ENCODE measurements around the gene PSMA8.
"Not testable (repeated sequence)": the region's sequence is repeated elsewhere in the genome, so short reads cannot be mapped to it uniquely, and the experiment has no call there.

Gene PSMA8

DNA sequence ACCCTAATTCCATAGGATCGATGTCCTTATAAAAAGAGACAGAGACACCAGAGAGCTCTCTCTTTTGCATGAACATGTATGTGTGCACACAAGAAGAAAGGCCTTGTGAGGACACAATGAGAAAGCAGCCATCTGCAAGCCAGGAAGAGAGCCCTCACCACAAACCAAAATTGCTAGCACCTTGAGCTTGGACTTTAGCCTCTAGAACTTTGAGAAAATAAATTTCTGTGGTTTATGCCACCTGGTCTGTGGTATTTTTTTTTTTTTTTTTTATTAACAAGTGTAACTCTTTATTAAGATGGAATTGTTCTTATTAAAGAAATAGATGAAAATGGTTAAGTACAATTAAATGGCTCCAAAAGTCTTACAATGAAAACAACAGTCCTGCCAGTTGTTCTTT, 33.9 kb downstream of the PSMA8 start:
- not testable (repeated sequence) for DNase-seq (ENCODE audit: low read depth in 1 of 2, low spot score in 1 of 2)

GRCh38 chr18:26175481-26175880, 41.8 kb downstream of the PSMA8 start:
- no peak for DNase-seq (ENCODE audit: low read depth in 1 of 2, low spot score in 1 of 2)

- DNase-seq (ENCODE audit: low read depth in 1 of 2, low spot score in 1 of 2) = no peak
Observed at GRCh38 chr18:26176134-26176533, 42.5 kb downstream of the PSMA8 start.

- DNase-seq (ENCODE audit: low read depth in 1 of 2, low spot score in 1 of 2) = no peak
Observed at GRCh38 chr18:26181343-26181826, 47.7 kb downstream of the PSMA8 start.

- no peak for DNase-seq (ENCODE audit: low read depth in 1 of 2, low spot score in 1 of 2)
Observed at GRCh38 chr18:26183395-26184112, 49.9 kb downstream of the PSMA8 start.

DNA sequence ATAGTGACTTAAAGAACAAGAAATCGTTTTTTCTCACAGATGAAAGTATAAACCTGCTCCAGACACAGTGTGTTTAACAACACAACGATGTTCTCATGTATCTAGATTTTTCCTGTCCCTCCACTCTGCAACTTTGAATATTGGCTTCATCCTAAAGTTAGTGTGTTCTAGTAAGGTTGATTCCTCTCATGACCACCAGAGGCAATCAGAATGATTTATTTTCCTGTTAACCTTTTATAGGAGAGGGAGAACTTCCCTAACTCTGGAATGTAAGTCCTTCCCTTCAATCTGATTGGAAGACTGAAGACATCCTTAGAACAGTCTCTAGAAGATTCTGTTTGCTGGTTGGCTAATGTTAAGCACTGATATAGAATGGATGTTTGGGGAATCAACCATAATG, 51.6 kb downstream of the PSMA8 start:
- no peak for DNase-seq (ENCODE audit: low read depth in 1 of 2, low spot score in 1 of 2)

GRCh38 chr18:26190506-26190905, 56.8 kb downstream of the PSMA8 start:
- peak in 1 of 2 donors; percentile 6 for DNase-seq (ENCODE audit: low read depth in 1 of 2, low spot score in 1 of 2)

DNA sequence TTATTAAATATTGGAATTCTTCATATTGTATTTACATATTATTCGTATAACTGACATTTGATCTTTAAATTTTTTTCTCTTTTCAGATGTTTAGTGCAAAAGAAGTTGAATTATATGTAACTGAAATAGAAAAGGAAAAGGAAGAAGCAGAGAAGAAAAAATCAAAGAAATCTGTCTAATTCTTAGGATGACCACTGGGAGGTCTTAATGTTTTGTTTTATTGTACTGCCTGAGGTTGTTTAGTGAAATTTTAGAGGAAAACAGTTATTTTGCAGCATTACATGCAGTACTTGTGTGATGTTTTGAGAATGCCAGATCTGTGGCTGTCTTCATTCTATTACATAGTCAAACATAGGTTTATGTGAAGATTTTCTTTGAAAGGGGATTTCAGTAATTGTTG, 58.6 kb downstream of the PSMA8 start:
- DNase-seq (ENCODE audit: low read depth in 1 of 2, low spot score in 1 of 2) = no peak

- DNase-seq (ENCODE audit: low read depth in 1 of 2, low spot score in 1 of 2) = no peak
Observed at GRCh38 chr18:26196605-26197004, 62.9 kb downstream of the PSMA8 start.

DNA sequence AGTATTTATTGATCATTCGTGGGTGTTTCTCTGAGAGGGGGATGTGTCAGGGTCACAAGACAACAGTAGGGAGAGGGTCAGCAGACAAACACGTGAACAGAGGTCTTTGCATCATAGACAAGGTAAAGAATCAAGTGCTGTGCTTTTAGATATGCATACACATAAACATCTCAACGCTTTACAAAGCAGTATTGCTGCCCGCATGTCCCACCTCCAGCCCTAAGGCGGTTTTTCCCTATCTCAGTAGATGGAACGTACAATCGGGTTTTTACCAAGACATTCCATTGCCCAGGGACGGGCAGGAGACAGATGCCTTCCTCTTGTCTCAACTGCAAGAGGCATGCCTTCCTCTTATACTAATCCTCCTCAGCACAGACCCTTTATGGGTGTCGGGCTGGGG, 68.3 kb downstream of the PSMA8 start:
- not testable (repeated sequence) for DNase-seq (ENCODE audit: low read depth in 1 of 2, low spot score in 1 of 2)

DNA sequence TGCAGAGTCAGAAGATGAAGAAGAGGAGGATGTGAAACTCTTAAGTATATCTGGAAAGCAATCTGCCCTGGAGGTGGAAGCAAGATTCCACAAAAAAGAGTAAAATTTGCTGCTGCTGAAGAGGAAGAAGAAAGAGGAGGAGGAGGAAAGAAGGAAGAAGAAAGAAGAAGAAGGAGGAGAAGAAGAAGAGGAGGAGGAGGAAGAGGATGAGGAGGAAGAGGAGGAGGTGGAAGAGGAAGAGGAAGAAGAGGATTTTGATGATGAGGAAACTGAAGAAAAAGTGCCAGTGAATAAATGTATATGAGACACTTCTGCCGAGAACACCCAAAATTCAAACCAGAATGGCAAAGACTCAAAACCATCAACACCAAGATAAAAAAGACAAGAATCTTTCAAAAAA, 71.6 kb downstream of the PSMA8 start:
- DNase-seq (ENCODE audit: low read depth in 1 of 2, low spot score in 1 of 2) = no peak

GRCh38 chr18:26206488-26206887, 72.8 kb downstream of the PSMA8 start:
- no peak for DNase-seq (ENCODE audit: low read depth in 1 of 2, low spot score in 1 of 2)

GRCh38 chr18:26207937-26208336, 74.3 kb downstream of the PSMA8 start:
- no peak for DNase-seq (ENCODE audit: low read depth in 1 of 2, low spot score in 1 of 2)

DNA sequence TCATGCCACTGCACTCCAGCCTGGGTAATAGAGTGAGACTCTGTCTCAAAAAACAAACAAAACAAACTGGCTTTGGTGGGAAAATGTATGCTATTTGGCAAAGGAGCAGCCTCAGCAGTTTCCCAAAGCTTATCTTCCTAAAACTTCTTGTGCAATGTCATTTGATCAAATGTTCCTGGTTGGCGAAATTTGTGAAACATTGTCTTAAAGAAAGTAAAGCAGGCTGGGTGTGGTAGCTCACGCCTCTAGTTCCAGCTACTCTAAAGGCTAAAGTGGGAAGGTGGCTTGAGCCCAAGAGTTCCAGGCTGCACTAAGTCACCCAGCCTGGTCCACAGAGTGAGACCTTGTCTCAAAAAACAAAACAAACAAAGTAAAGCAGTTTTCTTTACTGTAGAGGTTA, 75.3 kb downstream of the PSMA8 start:
- no peak for DNase-seq (ENCODE audit: low read depth in 1 of 2, low spot score in 1 of 2)

DNA sequence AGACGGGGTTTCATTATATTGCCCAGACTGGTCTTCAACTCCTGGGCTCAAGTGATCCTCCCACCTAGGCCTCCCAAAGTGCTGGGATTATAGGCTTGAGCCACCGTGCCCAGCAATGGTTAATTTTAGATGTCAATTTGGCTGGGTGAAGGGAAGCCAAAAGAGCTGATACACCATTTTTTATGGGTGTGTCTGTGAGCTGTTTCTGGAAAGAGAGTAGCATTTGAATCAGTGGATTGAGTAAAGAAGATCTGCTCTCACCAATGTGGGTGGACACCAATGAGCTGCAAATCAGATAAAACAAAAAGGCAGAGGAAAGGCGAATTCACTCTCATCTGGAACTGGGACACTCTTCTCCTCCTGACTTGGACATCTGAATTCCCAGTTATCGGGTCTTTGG, 76.5 kb downstream of the PSMA8 start:
- DNase-seq (ENCODE audit: low read depth in 1 of 2, low spot score in 1 of 2) = no peak

GRCh38 chr18:26215247-26215970, 81.7 kb downstream of the PSMA8 start:
- no peak for DNase-seq (ENCODE audit: low read depth in 1 of 2, low spot score in 1 of 2)

GRCh38 chr18:26225022-26225693, 91.5 kb downstream of the PSMA8 start:
- DNase-seq (ENCODE audit: low read depth in 1 of 2, low spot score in 1 of 2) = no peak

- DNase-seq (ENCODE audit: low read depth in 1 of 2, low spot score in 1 of 2) = no peak
Observed at GRCh38 chr18:26225915-26226228, 92.2 kb downstream of the PSMA8 start.

DNA sequence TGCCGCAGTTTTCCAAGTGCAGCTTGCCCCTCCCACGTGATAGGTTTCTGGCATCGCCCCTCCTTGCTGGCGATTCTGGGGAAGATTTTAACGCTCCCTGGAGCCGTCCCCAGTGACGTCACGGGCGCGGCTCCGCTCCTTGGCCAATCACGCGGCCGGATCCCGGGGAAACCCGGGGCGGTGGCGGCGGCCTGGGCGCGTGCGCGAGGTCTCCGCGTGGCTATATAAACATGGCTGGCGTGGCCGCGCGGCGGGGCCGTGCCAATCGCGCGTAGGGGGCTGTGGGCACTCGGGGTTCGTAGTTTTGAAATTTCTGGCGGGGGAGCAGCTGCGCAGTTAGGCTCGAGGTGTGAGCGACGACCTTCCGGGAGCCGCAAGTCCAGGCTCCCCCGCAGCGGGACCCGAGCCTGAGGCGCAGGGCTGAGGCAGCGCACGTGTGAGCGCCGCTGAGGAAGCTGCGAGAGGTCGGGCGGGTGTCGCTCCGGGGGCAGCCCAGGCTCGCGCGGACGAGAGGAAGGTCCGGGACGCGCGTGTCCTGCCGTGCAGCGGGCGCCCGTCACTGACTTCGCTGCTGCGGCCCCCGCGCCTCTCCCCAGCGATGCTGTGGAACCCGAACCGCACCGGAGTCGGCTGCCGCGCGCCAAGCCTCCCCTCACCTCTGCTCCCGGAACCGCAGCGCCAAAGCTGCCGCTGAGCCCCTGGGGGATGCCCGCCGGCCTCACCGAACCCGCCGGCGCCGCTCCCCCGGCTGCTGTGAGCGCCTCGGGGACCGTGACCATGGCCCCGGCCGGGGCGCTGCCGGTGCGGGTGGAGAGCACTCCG, 92.8 kb downstream of the PSMA8 start, which contains the start of gene TAF4B:
TAF4B (plus strand) TSS at position 217 of the 822 bp plus-strand sequence; CDS start at position 706, 489 bp downstream.
- DNase-seq (ENCODE audit: low read depth in 1 of 2, low spot score in 1 of 2) = peak; percentile 88 to 95

- DNase-seq (ENCODE audit: low read depth in 1 of 2, low spot score in 1 of 2) = no peak
Observed at GRCh38 chr18:26227051-26227670, 93.5 kb downstream of the PSMA8 start.

All from stimulated activated CD4-positive, alpha-beta T cell treated with anti-CD3 and anti-CD28 coated beads, Interleukin-15, amount 100 ng/mL, for 1 hour (primary cell).